ENCODE data around the gene PAF1.

The PAF1 gene

GRCh38 chr19:39360599-39360998 is 30.3 kb downstream of the PAF1 start:
- in situ Hi-C loops (cut with MboI; ENCODE audit: low sequenced_read_pairs): no loop called here

GRCh38 chr19:39359026-39359425 is 31.9 kb downstream of the PAF1 start:
- in situ Hi-C loops (cut with MboI; ENCODE audit: low sequenced_read_pairs): no loop called here

GRCh38 chr19:39356647-39357046 is 34.3 kb downstream of the PAF1 start:
- in situ Hi-C loops (cut with MboI; ENCODE audit: low sequenced_read_pairs): no loop called here

GRCh38 chr19:39356073-39356472 is 34.8 kb downstream of the PAF1 start:
- in situ Hi-C loops (cut with MboI; ENCODE audit: low sequenced_read_pairs): no loop called here

GRCh38 chr19:39355253-39355652 is 35.7 kb downstream of the PAF1 start:
- in situ Hi-C loops (cut with MboI; ENCODE audit: low sequenced_read_pairs): no loop called here

GRCh38 chr19:39352381-39353255 is 38.3 kb downstream of the PAF1 start:
- in situ Hi-C loops (cut with MboI; ENCODE audit: low sequenced_read_pairs): no loop called here

GRCh38 chr19:39351537-39352064 is 39.3 kb downstream of the PAF1 start:
- in situ Hi-C loops (cut with MboI; ENCODE audit: low sequenced_read_pairs): no loop called here

- in situ Hi-C loops (cut with MboI; ENCODE audit: low sequenced_read_pairs): no loop called here
These were observed 40.8 kb downstream of the PAF1 start for GRCh38 chr19:39350156-39350555.

- in situ Hi-C loops (cut with MboI; ENCODE audit: low sequenced_read_pairs): loop anchor here (10.0 kb wide), 1 partner anchor 45 kb away; the partner anchor contains the start of genes MED29 and PAF1
These were observed 41.6 kb downstream of the PAF1 start for GRCh38 chr19:39349326-39349725.

- in situ Hi-C loops (cut with MboI; ENCODE audit: low sequenced_read_pairs): loop anchor here (10.0 kb wide), 1 partner anchor 47 kb away; the partner anchor contains the start of genes MED29 and PAF1
These were observed 43.4 kb downstream of the PAF1 start for GRCh38 chr19:39347332-39348164.

GRCh38 chr19:39345956-39346355 is 45.0 kb downstream of the PAF1 start:
- in situ Hi-C loops (cut with MboI; ENCODE audit: low sequenced_read_pairs): loop anchor here (10.0 kb wide), 1 partner anchor 49 kb away; the partner anchor contains the start of genes MED29 and PAF1

- in situ Hi-C loops (cut with MboI; ENCODE audit: low sequenced_read_pairs): loop anchor here (10.0 kb wide), 1 partner anchor 52 kb away; the partner anchor contains the start of genes MED29 and PAF1
These were observed 48.1 kb downstream of the PAF1 start for GRCh38 chr19:39342647-39343305.

- in situ Hi-C loops (cut with MboI; ENCODE audit: low sequenced_read_pairs): loop anchor here (10.0 kb wide), 1 partner anchor 53 kb away; the partner anchor contains the start of genes MED29 and PAF1
These were observed 48.9 kb downstream of the PAF1 start, which contains the start of gene SAMD4B for GRCh38 chr19:39341719-39342604. SAMD4B (plus strand) TSS chr19:39342421; CDS start chr19:39356894, 14,473 bp downstream.

- in situ Hi-C loops (cut with MboI; ENCODE audit: low sequenced_read_pairs): loop anchor here (10.0 kb wide), 1 partner anchor 54 kb away; the partner anchor contains the start of genes MED29 and PAF1
These were observed 49.7 kb downstream of the PAF1 start for GRCh38 chr19:39341129-39341718.

- in situ Hi-C loops (cut with MboI; ENCODE audit: low sequenced_read_pairs): loop anchor here (10.0 kb wide), 1 partner anchor 55 kb away; the partner anchor contains the start of genes MED29 and PAF1
These were observed 50.8 kb downstream of the PAF1 start for GRCh38 chr19:39340156-39340555.

GRCh38 chr19:39339674-39340073 is 51.2 kb downstream of the PAF1 start:
- in situ Hi-C loops (cut with MboI; ENCODE audit: low sequenced_read_pairs): loop anchor here (10.0 kb wide), 1 partner anchor 55 kb away; the partner anchor contains the start of genes MED29 and PAF1

GRCh38 chr19:39336483-39336882 is 54.4 kb downstream of the PAF1 start:
- in situ Hi-C loops (cut with MboI; ENCODE audit: low sequenced_read_pairs): no loop called here
